WTC11 (cell line): ENCODE results near the gene FOLR2. TPM values are rescaled to one million over a fixed set of nuclear protein-coding genes. Genes with fewer than 3 reads are reported as not detected.

ENCODE experiments used
- ATAC-seq: fragments of 200-7000 bp; cut with Tn5 transposase; 2 replicates; pipeline ENCODE4 v1.10.0; 2021; ENCODE audit warnings: mild to moderate bottlenecking, moderate library complexity
- CTCF ChIA-PET: fragments of 300-600 bp; sonication (Branson Sonifier 250); formaldehyde crosslinking; loops from one replicate; lab custom pipeline; 2021; ENCODE audit warnings: antibody characterized with exemption; lab: Charles Lee
- POLR2A ChIA-PET: fragments of 350-600 bp; sonication (Branson Sonifier 250); formaldehyde crosslinking; loops from one replicate; lab custom pipeline; 2021; ENCODE audit warnings: antibody characterized with exemption; lab: Charles Lee
- DNase-seq: peaks from one replicate; pipeline ENCODE4 v3.0.0; 2021; ENCODE audit warnings: low spot score
- H3K27ac Mint-ChIP-seq: 2 replicates; pipeline ENCODE4 v1.8.0; 2021; ENCODE audit warnings: mixed read lengths
- H3K27me3 Mint-ChIP-seq: 2 replicates; pipeline ENCODE4 v1.8.0; 2021; ENCODE audit warnings: low read depth, mild to moderate bottlenecking, moderate library complexity, mixed read lengths
- H3K36me3 Mint-ChIP-seq: 2 replicates; pipeline ENCODE4 v1.8.0; 2021; ENCODE audit warnings: mixed read lengths
- H3K4me1 Mint-ChIP-seq: 2 replicates; pipeline ENCODE4 v1.8.0; 2022; ENCODE audit warnings: mixed read lengths
- H3K4me3 Mint-ChIP-seq: 2 replicates; pipeline ENCODE4 v1.8.0; 2021; ENCODE audit warnings: mild to moderate bottlenecking, moderate library complexity, mixed read lengths
- H3K9me3 Mint-ChIP-seq: 2 replicates; pipeline ENCODE4 v1.8.0; 2021; ENCODE audit warnings: mixed read lengths
- ETV6 ChIP-seq: sonication (generic); formaldehyde crosslinking; IDR thresholded peaks from 2 replicates; pipeline ENCODE4 v1.8.1; 2022; ENCODE audit warnings: mild to moderate bottlenecking, missing genetic modification reagents
- FOXK1 ChIP-seq: sonication (generic); formaldehyde crosslinking; IDR thresholded peaks from 2 replicates; pipeline ENCODE4 v1.8.0; 2022; ENCODE audit warnings: mild to moderate bottlenecking, moderate library complexity, missing genetic modification reagents
- GRHL2 ChIP-seq: fragments of 250-450 bp; sonication (Bioruptor Pico); IDR thresholded peaks from 2 replicates; pipeline ENCODE4 v1.8.0; 2022; ENCODE audit warnings: mild to moderate bottlenecking, moderate library complexity; ENCODE audit not compliant: insufficient replicate concordance, severe bottlenecking
- JAZF1 ChIP-seq: fragments of 250-450 bp; sonication (Bioruptor Pico); IDR thresholded peaks from 2 replicates; pipeline ENCODE4 v1.9.0; 2021; ENCODE audit warnings: moderate library complexity, mild to moderate bottlenecking, inconsistent platforms
- MYBL2 ChIP-seq: sonication (generic); formaldehyde crosslinking; IDR thresholded peaks from 2 replicates; pipeline ENCODE4 v1.8.1; 2023; ENCODE audit warnings: mild to moderate bottlenecking, moderate library complexity, missing genetic modification reagents
- NFE2L1 ChIP-seq: sonication (generic); formaldehyde crosslinking; IDR thresholded peaks from 2 replicates; pipeline ENCODE4 v1.8.1; 2023; ENCODE audit warnings: missing genetic modification reagents
- PRRX2 ChIP-seq: fragments of 250-450 bp; sonication (Bioruptor Pico); IDR thresholded peaks from 2 replicates; pipeline ENCODE4 v1.8.0; 2021; ENCODE audit warnings: mild to moderate bottlenecking
- SOX15 ChIP-seq: fragments of 250-450 bp; sonication (Bioruptor Pico); IDR thresholded peaks from 2 replicates; pipeline ENCODE4 v1.9.0; 2021; ENCODE audit warnings: mild to moderate bottlenecking
- ZNF121 ChIP-seq: sonication (generic); formaldehyde crosslinking; IDR thresholded peaks from 2 replicates; pipeline ENCODE4 v1.8.0; 2023; ENCODE audit warnings: missing genetic modification reagents
- ZNF416 ChIP-seq: fragments of 250-450 bp; sonication (Bioruptor Pico); IDR thresholded peaks from 2 replicates; pipeline ENCODE4 v1.9.0; 2021; ENCODE audit warnings: mild to moderate bottlenecking, inconsistent platforms
- total RNA-seq: library from RNA; stranded (reverse); gene quantifications from 3 replicates; pipeline ENCODE4 v1.2.3, GENCODE V29; 2021
- TF ChIP-seq, protein P1 (sequence below): fragments of 250-450 bp; sonication (Bioruptor Pico); IDR thresholded peaks from 2 replicates; pipeline ENCODE4 v1.9.0; 2021; ENCODE audit warnings: mild to moderate bottlenecking, borderline replicate concordance
- TF ChIP-seq, protein P2 (sequence below): sonication (generic); formaldehyde crosslinking; IDR thresholded peaks from 2 replicates; pipeline ENCODE4 v1.8.0; 2022; ENCODE audit warnings: mild to moderate bottlenecking, missing genetic modification reagents
- TF ChIP-seq, protein P3 (sequence below): sonication (generic); formaldehyde crosslinking; conservative IDR thresholded peaks from 2 replicates; pipeline ENCODE4 v1.8.1; 2022; ENCODE audit warnings: mild to moderate bottlenecking, missing genetic modification reagents
- TF ChIP-seq, protein P4 (sequence below): sonication (generic); formaldehyde crosslinking; IDR thresholded peaks from 2 replicates; pipeline ENCODE4 v1.8.1; 2023; ENCODE audit warnings: mild to moderate bottlenecking, missing genetic modification reagents, moderate library complexity
- TF ChIP-seq, protein P5 (sequence below): sonication (generic); formaldehyde crosslinking; IDR thresholded peaks from 2 replicates; pipeline ENCODE4 v1.8.1; 2023; ENCODE audit warnings: mild to moderate bottlenecking, moderate library complexity, missing genetic modification reagents
- TF ChIP-seq, protein P6 (sequence below): sonication (generic); formaldehyde crosslinking; IDR thresholded peaks from 2 replicates; pipeline ENCODE4 v1.8.0; 2023; ENCODE audit warnings: missing genetic modification reagents
- TF ChIP-seq, protein P7 (sequence below): sonication (generic); formaldehyde crosslinking; IDR thresholded peaks from 2 replicates; pipeline ENCODE4 v1.8.0; 2022; ENCODE audit warnings: mild to moderate bottlenecking, missing genetic modification reagents

FOLR2 gene
- total RNA-seq, 1 experiment from 2014 or later = not detected

- TF ChIP-seq, protein P1, sequence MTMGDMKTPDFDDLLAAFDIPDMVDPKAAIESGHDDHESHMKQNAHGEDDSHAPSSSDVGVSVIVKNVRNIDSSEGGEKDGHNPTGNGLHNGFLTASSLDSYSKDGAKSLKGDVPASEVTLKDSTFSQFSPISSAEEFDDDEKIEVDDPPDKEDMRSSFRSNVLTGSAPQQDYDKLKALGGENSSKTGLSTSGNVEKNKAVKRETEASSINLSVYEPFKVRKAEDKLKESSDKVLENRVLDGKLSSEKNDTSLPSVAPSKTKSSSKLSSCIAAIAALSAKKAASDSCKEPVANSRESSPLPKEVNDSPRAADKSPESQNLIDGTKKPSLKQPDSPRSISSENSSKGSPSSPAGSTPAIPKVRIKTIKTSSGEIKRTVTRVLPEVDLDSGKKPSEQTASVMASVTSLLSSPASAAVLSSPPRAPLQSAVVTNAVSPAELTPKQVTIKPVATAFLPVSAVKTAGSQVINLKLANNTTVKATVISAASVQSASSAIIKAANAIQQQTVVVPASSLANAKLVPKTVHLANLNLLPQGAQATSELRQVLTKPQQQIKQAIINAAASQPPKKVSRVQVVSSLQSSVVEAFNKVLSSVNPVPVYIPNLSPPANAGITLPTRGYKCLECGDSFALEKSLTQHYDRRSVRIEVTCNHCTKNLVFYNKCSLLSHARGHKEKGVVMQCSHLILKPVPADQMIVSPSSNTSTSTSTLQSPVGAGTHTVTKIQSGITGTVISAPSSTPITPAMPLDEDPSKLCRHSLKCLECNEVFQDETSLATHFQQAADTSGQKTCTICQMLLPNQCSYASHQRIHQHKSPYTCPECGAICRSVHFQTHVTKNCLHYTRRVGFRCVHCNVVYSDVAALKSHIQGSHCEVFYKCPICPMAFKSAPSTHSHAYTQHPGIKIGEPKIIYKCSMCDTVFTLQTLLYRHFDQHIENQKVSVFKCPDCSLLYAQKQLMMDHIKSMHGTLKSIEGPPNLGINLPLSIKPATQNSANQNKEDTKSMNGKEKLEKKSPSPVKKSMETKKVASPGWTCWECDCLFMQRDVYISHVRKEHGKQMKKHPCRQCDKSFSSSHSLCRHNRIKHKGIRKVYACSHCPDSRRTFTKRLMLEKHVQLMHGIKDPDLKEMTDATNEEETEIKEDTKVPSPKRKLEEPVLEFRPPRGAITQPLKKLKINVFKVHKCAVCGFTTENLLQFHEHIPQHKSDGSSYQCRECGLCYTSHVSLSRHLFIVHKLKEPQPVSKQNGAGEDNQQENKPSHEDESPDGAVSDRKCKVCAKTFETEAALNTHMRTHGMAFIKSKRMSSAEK (CRISPR knock-in tag) = no peak
- TF ChIP-seq PRRX2 = no peak
- TF ChIP-seq ZNF121 (CRISPR knock-in tag) = no peak
- TF ChIP-seq SOX15 = no peak
- TF ChIP-seq, protein P2, sequence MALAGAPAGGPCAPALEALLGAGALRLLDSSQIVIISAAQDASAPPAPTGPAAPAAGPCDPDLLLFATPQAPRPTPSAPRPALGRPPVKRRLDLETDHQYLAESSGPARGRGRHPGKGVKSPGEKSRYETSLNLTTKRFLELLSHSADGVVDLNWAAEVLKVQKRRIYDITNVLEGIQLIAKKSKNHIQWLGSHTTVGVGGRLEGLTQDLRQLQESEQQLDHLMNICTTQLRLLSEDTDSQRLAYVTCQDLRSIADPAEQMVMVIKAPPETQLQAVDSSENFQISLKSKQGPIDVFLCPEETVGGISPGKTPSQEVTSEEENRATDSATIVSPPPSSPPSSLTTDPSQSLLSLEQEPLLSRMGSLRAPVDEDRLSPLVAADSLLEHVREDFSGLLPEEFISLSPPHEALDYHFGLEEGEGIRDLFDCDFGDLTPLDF (CRISPR knock-in tag) = no peak
- no peak for TF ChIP-seq JAZF1 (CRISPR knock-in tag)
Measured at GRCh38 chr11:72221386-72222075, 4.9 kb downstream of the FOLR2 start (continued).

DNA sequence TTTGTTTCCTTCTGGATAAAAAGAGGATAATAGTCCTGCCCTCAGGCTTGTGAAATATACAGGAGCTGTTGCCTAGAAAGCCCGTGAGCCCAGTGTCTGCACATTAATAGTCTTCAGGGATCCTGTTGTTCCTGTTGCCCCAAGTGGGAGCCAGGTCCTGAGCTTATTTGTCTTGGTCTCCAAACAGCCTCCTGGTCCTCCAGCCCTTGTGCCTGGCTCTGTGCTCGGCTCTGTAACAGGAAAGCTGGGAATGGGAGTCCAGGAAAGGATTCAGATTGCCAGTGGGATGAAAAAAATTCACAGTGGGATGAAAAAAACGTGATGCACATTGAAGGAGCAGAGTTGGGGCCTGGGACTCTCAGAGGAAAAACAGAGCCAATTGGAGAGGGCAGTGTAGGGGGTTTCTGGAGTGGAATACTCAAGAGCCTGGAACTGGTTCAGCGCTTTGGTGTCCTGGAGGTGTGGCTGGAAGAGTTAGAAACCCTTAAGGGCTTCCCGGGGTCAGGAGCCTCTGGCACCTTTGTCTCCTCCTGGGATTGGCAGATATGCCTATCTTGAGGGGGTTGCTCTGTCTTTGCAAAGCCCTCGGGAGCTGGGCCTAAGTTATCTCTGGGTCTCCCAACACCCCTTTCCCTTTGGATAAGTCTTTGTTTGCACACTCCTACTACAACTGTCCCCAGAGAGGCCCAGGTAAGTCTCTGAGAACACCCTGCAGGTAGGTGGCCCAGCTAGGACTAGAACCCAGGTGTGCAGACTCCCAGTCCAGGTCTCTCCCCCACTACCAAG is 5.7 kb downstream of the FOLR2 start:
- DNase-seq (no peak), ATAC-seq (no peak)
- Mint-ChIP-seq H3K9me3 (no peaks in the 10 kb centered on the region), H3K27ac (peak overlapping the region; percentile 80), H3K4me3 (peak overlapping the region; percentile 73), H3K4me1 (peaks cover 32% of the 10 kb centered on the region), H3K27me3 (peaks cover 10% of the 10 kb centered on the region; the same call in 1 of the 2 replicates), H3K36me3 (no peaks in the 10 kb centered on the region)
- ChIA-PET CTCF (interaction anchor here (0.9 to 8.6 kb wide), 14 partner anchors 14 to 368 kb away, joined by 3 to 123 read pairs (median 4); partner anchors contain the start of genes ANAPC15 and FOLR1), POLR2A (interaction anchor here (0.6 to 3.8 kb wide), 5 partner anchors 16 to 110 kb away, joined by 3 to 37 read pairs (median 3); partner anchors contain the start of gene ANAPC15)
- TF ChIP-seq, protein P3, sequence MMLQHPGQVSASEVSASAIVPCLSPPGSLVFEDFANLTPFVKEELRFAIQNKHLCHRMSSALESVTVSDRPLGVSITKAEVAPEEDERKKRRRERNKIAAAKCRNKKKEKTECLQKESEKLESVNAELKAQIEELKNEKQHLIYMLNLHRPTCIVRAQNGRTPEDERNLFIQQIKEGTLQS (CRISPR knock-in tag) = no peak
- TF ChIP-seq NFE2L1 (no peak), ETV6 (CRISPR knock-in tag) (no peak), GRHL2 (CRISPR knock-in tag) (no peak), ZNF416 (CRISPR knock-in tag) (no peak), SOX15 (no peak), MYBL2 (no peak), FOXK1 (no peak)
- TF ChIP-seq, protein P4, sequence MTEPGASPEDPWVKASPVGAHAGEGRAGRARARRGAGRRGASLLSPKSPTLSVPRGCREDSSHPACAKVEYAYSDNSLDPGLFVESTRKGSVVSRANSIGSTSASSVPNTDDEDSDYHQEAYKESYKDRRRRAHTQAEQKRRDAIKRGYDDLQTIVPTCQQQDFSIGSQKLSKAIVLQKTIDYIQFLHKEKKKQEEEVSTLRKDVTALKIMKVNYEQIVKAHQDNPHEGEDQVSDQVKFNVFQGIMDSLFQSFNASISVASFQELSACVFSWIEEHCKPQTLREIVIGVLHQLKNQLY = no peak
- TF ChIP-seq, protein P5, sequence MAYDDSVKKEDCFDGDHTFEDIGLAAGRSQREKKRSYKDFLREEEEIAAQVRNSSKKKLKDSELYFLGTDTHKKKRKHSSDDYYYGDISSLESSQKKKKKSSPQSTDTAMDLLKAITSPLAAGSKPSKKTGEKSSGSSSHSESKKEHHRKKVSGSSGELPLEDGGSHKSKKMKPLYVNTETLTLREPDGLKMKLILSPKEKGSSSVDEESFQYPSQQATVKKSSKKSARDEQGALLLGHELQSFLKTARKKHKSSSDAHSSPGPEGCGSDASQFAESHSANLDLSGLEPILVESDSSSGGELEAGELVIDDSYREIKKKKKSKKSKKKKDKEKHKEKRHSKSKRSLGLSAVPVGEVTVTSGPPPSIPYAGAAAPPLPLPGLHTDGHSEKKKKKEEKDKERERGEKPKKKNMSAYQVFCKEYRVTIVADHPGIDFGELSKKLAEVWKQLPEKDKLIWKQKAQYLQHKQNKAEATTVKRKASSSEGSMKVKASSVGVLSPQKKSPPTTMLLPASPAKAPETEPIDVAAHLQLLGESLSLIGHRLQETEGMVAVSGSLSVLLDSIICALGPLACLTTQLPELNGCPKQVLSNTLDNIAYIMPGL (CRISPR knock-in tag) = no peak
- TF ChIP-seq, protein P2 (CRISPR knock-in tag) = no peak
- TF ChIP-seq, protein P6, sequence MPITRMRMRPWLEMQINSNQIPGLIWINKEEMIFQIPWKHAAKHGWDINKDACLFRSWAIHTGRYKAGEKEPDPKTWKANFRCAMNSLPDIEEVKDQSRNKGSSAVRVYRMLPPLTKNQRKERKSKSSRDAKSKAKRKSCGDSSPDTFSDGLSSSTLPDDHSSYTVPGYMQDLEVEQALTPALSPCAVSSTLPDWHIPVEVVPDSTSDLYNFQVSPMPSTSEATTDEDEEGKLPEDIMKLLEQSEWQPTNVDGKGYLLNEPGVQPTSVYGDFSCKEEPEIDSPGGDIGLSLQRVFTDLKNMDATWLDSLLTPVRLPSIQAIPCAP (CRISPR knock-in tag) = no peak
- TF ChIP-seq, protein P7, sequence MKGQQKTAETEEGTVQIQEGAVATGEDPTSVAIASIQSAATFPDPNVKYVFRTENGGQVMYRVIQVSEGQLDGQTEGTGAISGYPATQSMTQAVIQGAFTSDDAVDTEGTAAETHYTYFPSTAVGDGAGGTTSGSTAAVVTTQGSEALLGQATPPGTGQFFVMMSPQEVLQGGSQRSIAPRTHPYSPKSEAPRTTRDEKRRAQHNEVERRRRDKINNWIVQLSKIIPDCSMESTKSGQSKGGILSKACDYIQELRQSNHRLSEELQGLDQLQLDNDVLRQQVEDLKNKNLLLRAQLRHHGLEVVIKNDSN = no peak
- TF ChIP-seq, protein P1 (CRISPR knock-in tag) = no peak
